GM21825 (cell line): ENCODE measurements around the gene AP3M1.
"Not testable (repeated sequence)": the region's sequence is repeated elsewhere in the genome, so short reads cannot be mapped to it uniquely, and the experiment has no call there.

ENCODE experiments used
- ATAC-seq: cut with Tn5 transposase; IDR thresholded peaks from one replicate; pipeline ENCODE4 v1.9.1; 2021; ENCODE audit warnings: mild to moderate bottlenecking, moderate library complexity; ENCODE audit not compliant: unreplicated experiment

Gene AP3M1

DNA sequence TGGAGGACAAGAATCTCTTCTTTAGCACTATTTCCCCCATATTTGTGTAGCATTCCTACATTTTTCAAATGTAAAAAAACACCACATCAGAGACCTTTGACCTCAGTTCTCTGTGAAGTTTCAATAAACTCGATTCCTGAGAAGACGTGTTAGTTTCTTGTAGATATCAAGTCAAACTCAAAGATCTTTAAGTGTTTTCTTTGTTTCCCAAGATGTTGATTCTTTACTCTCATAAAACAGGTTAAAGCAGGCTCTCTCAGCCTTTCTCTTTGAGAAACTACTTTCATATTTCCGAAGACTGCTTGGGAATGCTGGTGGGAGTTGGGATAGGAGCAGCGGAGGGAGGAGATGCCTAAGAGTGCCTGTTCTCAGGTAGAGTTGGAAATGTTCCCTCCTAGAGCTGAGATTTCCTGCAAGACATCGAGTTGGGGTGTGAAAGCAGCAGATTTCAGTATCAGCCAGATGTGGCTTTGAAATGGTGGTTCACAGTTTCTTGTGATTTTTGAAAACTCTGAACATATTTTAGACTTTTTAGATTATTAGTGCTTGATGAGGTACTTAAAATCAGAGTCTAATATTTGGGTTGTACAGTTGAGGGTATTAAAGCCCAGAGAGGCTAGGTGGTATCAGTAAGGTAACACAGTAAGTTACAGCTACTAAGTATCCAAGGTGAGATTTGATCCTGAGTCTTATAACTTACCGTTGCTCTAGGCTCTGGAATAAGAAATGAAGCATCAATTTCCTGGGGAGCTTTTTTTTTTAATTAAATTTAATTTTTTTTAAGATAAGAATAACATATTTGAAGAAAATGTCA, 14.3 kb upstream of the AP3M1 start:
- ATAC-seq = no peak

DNA sequence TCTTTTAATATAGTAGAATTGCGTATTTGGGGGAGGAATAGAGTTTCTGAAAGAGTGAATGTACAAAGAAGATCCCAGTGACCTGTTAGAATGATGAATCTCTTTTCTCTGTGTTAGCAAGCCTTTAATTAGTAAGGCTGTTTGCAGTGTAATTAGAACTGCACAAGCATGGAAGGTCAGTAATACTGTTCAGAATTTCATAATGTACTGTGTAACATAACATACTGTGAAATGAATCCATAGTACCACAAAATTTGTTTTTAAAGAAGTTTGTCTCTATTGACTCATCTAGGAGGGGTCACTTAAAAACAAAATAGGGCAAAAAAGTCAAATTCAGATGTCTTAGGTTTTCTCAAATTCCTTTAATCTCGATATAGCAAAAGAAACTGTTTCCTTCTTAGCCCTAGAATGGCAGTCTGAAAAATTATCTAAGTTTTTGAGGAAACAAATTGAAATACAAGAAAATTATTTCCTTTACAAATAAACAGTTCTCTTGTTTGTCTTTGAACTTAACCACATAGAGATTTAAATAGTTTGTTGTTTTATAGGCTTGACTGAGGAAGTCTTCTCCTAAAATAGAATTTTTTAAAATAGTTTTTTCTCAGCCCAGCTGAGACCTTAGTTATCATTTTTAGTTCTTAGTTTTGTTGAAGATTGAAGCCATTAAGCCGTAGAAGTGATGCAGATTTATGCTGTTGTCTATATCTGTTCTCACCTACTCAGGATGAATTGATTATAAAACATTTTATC, 12.9 kb upstream of the AP3M1 start:
- ATAC-seq = no peak

GRCh38 chr10:74160013-74160412, 9.4 kb upstream of the AP3M1 start:
- no peak for ATAC-seq

DNA sequence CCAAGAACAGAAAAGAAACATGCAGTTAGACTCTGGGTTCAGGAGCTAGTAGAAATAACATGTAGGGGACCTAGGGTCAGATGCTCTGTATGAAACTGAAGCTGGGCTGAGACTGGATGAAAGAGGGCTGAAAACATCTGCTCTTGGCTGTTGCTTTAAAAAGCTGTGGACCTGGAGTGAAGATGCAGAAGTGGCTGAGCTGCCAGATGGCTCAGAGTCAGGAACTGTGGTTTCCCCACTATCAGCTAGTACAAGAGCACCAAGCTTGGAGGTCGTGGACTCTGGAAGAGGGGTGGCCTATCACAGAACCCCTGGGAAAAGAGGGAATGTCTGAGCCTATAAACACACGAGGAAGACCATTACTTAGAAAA, 6.3 kb upstream of the AP3M1 start:
- no peak for ATAC-seq

DNA sequence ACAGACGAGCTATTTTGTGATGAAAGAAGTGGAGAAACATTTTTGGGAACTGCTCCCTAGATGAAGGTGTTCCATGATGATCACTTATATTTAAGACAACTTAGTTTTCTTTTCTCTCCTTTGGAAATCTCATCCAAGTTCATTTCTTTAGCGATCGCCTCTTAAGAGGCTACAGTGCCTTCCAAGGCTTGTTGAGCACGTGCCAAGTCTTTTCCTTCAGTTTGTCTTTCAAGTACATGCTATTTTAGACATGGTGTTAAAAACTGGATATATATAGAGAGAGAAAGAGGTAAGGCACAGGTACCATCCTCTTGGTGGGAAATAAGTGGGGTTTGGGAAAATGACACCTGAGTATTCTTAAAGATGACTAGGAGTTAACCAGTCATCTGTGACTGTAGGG, 3.0 kb upstream of the AP3M1 start:
- ATAC-seq = no peak

DNA sequence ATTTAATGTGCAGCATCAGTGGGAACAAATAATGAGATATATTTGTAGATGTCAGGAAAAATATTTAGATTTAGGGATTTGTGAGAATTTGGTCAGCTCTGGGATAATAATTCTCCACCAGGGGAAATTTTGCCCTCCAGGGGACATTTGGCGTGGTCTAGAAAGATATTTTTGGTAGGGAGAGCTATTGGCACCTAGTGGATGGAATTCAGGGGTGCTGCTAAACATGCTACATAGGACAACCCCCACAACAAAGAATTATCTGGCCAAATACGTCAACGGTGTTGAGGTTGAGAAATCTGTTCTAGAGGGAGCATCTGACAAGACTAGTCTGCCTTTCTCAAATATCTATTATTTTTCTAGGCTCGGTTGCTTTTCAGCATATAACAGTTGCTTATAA, 2.5 kb upstream of the AP3M1 start:
- no peak for ATAC-seq

DNA sequence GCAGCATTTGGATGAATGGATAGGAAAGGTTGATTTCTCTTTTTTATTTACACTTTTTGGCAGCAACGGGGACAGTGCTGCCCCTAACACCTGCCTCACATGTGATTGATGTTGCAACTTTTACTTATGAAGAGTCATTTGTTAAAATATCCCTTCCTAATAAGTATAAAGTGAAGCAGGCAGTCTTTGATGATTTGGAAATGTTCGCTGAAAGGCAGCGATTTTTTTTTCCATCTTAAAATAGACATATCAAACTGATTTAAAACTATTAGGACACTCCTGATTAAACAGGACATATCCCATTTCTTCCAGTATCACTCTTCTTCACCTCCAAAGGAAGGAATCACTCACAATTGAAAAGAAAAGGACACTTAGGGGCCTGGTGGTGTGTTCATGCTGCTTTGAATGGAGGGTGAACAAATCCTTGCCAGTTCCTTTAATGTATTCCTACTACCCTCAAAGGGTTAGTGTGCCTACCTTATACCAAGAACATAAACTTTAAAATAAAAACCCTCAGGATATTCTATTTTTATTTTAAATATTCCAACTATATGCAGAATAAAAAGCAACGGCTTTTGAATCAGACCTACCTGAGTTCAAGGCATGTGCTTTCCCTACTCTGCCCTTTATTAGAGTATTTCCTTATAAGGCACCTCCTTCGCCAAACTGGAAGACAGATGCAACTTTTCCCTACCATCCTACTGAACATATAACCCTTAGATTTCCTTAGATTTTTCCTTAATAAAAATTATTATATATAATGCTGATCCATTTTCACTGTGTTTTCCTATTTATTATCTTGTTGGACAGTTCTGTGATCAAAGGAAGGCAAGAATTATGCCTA, 1.5 kb upstream of the AP3M1 start:
- no peak for ATAC-seq

GRCh38 chr10:74150990-74151878, 606 bp upstream of the AP3M1 start, which contains the start of gene ADK:
Gene ADK, plus strand, starts transcription at chr10:74151221. Its CDS starts 58 bp downstream, at chr10:74151279.
- ATAC-seq = peak; percentile 77

DNA sequence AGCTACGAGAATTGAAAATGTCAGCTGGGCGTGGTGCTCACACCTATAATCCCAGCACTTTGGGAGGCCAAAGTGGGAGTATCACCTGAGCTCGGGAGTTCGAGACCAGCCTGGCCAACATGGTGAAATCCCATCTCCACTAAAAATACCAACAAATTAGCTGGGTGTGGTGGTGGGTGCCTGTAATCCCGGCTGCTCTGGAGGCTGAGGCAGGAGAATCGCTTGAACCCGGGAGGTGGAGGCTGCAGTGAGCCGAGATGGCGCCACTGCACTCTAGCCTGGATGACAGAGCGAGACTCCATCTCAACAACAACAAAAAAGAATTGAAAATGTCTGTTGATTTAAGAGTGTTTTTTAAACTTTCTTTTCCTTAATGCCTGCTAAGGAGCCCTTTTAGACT, 3.6 kb downstream of the AP3M1 start:
- not testable (repeated sequence) for ATAC-seq

GRCh38 chr10:74145133-74145532, 5.5 kb downstream of the AP3M1 start:
- ATAC-seq = no peak

DNA sequence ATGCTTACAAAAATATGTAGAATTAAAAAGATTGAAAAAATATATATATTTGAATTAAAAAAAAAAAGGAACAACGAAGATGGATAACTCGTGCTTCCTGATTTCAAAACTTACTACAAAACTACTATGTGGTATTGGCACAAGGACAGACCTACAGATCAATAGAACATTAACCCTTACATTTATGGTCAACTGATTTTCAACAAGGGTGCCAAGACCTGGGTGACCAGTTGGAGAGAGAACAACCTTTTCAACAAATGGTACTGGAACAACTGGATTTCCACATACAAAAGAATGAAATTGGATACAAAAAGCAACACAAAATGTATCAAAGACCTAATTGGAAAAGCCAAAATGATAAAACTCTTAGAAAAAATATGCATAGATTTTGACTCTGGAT, 10.1 kb downstream of the AP3M1 start:
- no peak for ATAC-seq

DNA sequence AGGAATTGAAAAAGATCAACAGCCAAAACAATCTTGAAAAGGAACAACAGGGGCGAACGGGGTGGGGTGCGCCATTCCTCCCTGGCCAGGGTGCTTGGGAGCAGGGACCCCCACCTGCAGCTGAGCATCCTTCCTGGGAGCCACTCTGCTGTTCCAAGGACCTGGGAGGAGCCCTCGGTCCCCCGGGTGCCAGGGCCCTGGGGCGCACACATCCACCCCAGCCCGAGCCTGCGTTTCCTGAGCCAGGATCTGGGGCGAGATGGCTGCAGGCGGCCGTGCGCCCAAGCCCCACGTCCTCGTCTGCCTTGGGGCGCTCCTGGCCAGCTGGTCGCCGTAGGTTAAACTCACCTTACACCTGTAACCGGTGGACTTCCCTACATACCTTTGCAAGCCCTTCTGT, 10.6 kb downstream of the AP3M1 start:
- no peak for ATAC-seq

DNA sequence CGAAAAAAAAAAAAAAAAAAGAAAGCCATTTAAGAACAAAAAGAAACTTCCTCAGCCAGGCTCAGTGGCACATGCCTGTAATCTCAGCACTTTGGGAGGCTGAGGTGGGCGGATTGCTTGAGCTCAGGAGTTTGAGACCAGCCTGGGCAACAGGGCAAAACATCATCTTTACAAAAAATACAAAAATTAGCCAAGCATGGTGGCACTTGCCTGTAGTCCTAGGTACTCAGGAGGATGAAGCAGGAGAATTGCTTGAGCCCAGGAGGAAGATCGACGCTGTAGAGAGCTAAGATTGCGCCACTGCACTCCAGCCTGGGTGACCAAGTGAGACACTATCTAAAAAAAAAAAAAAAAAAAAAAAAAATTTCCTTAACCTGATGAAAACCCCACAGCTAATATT, 12.0 kb downstream of the AP3M1 start:
- not testable (repeated sequence) for ATAC-seq

DNA sequence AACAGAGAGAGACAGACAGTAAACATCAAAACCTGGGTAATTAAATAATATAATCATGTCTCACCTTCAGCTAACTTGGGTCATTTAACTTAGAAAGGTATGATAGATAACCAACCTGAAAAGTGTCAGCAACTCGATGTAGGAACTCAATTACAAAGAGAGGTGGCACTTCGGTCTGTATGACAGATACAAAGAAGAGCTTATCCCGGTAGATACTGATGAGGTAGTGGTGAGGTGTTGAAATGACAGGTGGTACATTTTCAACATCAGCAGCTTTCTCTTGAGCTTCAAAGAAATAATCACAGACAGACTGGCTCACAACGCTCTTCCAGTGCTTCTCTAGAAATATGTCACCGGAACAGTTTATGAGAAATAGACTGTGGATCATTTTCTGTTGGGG, 12.6 kb downstream of the AP3M1 start:
- no peak for ATAC-seq

DNA sequence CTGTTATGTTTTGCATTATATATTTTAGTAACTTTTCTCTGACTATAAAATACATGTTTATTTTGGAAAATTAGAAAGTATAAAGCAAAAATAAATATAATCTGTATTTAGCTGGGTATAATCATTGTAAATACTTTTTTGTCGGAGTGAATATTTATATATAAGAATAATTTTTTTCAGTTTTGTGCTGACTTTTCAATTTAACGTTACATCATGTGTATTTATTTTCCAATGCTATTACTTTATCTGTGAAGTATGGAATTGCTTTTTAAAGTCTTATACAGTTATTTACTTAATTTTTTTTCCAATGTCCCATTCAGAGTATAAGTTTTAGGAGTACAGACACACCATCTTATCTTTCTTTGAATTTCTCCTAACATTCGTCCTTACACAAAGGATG, 15.2 kb downstream of the AP3M1 start:
- ATAC-seq = no peak

- no peak for ATAC-seq
Measured at GRCh38 chr10:74133923-74134820, 16.5 kb downstream of the AP3M1 start.

- no peak for ATAC-seq
Measured at GRCh38 chr10:74123081-74123480, 27.5 kb downstream of the AP3M1 start.

GRCh38 chr10:74122060-74122459, 28.6 kb downstream of the AP3M1 start:
- no peak for ATAC-seq

- ATAC-seq = no peak
Measured at GRCh38 chr10:74121368-74121767, 29.3 kb downstream of the AP3M1 start.
